ENCODE data around the gene ADSS1.

The ADSS1 gene

GRCh38 chr14:104683653-104684448 is 40.2 kb upstream of the ADSS1 start:
- no peak for DNase-seq (ENCODE audit: insufficient read length, low spot score)
- no peak for TF ChIP-seq POLR2A (IDR thresholded peaks at IDR 0.05; ENCODE audit: low read depth, low read length)
- no peak for FAIRE-seq

DNA sequence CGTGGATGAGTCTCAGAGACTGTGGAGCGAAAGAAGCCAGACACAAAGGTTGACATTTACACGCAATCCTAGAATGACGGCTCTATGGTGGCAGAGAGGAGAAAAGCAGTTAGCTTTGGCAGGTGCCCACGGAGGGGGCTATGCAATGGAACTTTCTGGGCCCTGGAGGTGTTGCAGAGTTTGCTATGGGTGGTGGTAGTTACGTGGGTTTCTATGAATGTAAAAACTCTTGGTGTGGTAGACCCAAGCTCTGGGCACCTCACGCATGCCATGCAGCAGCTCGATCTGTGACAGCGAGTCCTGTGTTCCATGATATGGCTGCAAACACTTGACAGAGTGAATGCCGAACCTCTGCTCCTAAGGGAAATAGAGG is 39.6 kb upstream of the ADSS1 start:
- DNase-seq (ENCODE audit: insufficient read length, low spot score) (no peak), FAIRE-seq (no peak)
- no peak for TF ChIP-seq POLR2A (IDR thresholded peaks at IDR 0.05; ENCODE audit: low read depth, low read length)

GRCh38 chr14:104685216-104685997 is 38.6 kb upstream of the ADSS1 start:
- no peak for DNase-seq (ENCODE audit: insufficient read length, low spot score)
- no peak for TF ChIP-seq POLR2A (IDR thresholded peaks at IDR 0.05; ENCODE audit: low read depth, low read length)
- FAIRE-seq, result no peak

- DNase-seq (ENCODE audit: insufficient read length, low spot score) (no peak), FAIRE-seq (no peak)
- TF ChIP-seq POLR2A (IDR thresholded peaks at IDR 0.05; ENCODE audit: low read depth, low read length), result no peak
These were observed 37.9 kb upstream of the ADSS1 start for GRCh38 chr14:104685998-104686610.

DNA sequence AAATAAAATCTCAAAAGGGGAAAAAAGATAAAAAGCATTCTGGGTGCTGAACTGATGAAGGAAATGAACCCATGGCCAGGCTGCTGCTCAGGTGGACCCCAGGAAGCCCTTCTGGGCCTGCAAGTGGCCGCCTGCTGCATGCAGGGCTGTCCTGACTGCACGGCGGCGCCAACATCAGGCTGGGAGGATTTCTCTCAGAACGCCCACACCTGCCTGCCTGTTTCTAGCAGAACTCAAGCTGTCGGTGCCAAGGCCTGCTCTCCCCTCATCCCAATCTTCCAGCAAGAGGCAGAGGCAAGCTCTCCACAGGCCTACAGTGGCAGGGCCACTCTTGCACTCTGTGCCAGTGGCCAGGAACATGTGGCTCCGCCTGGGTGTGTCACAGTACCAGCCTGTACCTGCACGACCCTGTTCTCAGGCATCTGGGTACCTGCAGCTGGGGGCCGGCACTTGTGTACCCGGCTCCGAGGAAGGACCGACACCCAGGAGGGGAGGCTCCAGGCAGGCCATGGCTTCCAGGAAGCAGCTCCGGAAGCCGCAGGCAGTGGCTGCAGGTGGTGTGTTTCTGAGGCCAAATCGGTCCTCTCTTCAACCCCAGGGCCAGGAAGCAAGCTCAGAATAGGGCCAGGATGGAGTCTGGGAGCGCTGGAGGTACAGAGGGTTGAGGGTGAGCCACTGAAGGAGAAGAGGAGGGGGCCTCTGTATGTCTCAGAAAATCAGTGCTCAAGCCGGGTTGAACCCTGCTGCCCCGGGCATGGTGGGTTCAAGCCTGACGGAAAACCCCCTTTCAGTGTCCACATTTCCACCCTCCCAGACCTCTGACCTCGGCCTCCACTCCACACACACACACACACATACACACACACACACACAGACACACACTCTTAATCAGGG is 37.2 kb upstream of the ADSS1 start:
- FAIRE-seq, result no peak
- TF ChIP-seq POLR2A (IDR thresholded peaks at IDR 0.05; ENCODE audit: low read depth, low read length), result no peak
- no peak for DNase-seq (ENCODE audit: insufficient read length, low spot score)

DNA sequence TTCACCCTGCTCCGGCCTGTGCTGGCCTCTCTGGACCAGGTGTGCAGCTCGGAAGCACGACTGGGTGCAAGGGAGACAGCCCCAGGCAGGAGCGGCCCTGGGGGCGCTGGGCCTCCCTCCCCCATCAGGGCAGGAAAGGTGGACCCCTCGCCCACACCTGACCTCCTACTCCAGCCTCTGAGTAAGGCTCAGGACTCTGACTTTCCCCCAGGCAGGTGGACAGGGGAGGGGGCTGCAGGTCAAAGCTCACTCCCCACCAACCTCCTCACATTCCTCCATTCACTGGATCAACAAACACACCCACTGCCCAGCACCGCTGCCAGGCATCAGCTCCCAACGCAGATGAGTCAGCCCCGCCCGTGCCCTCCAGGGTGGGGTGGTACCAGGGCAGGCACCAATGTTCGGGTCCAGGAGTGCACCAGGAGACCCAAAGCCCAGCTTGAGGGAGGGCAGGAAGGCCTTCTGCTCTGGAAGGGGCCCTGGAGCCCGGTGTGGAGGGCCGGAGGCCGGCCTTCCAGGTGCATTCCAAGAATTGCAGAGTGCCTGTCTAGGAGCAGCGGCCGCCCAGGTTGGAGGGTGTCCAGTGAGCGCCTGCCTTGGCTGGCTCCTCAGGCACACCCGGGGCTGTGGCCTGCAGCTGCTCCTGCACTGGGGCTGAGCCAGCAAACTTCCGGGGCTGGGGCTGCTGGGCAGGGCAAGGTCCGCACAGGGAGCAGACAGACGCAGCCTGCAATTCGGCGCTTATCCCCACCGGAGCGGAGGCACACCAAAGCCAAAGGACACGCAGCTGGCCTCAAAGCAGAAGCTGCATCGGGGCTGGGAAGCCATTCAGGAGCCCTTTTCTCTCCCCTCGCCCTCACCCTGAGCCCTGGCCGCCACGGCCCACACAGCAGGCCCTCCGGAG is 36.2 kb upstream of the ADSS1 start:
- TF ChIP-seq POLR2A (IDR thresholded peaks at IDR 0.05; ENCODE audit: low read depth, low read length), result no peak
- FAIRE-seq (peak; percentile 84), DNase-seq (ENCODE audit: insufficient read length, low spot score) (peak; percentile 95)

- no peak for TF ChIP-seq POLR2A (IDR thresholded peaks at IDR 0.05; ENCODE audit: low read depth, low read length)
- DNase-seq (ENCODE audit: insufficient read length, low spot score), result no peak
- no peak for FAIRE-seq
These were observed 35.4 kb upstream of the ADSS1 start for GRCh38 chr14:104688505-104689108.

- TF ChIP-seq POLR2A (IDR thresholded peaks at IDR 0.05; ENCODE audit: low read depth, low read length), result peak; percentile 64
- DNase-seq (ENCODE audit: insufficient read length, low spot score), result peak; percentile 80
- FAIRE-seq, result no peak
These were observed 34.7 kb upstream of the ADSS1 start, which contains the start of gene INF2 for GRCh38 chr14:104689109-104689880. Gene INF2 (plus strand): TSS chr14:104689618. CDS start chr14:104701366, 11,748 bp downstream.

DNA sequence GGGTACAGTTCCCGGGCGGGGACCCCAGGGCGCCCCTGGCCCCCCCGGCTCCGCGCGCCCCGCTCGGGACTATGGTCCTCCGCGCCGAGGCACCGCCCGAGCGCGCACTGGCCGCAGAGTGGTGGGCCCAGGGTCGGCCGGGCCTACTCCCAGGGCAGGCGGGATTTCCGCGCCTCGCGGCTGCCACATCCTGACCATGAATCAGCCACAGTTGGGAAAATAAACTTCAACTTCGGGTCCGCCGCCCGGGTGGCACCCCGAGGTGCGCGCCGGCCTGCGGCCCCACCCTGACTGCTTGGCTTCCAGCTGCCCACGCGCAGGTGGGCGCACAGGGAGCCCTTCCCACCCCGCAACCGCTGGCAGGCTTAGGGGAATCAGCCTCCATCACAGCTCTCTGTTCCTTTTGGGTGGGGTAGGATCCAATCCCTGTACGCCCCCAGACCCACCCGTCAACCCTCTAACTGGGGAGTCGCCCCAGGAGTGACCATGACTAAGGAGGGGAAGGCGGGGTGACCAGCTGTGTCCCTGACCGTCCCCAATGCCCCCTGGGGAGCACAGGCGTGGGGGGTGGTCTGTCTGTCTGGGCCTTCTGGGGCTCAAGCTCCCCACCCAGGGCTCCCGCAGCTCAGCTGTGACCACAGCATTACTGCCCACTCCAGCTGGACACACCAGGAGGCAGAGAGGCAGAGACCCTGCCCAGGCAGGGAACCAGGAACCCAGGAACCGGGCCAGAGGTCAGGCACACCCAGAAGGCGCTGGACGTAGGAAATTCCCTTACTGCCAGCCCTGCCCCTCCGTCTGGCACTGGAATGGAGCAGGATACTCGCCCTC is 33.9 kb upstream of the ADSS1 start:
- DNase-seq (ENCODE audit: insufficient read length, low spot score) (no peak), FAIRE-seq (no peak)
- no peak for TF ChIP-seq POLR2A (IDR thresholded peaks at IDR 0.05; ENCODE audit: low read depth, low read length)

DNA sequence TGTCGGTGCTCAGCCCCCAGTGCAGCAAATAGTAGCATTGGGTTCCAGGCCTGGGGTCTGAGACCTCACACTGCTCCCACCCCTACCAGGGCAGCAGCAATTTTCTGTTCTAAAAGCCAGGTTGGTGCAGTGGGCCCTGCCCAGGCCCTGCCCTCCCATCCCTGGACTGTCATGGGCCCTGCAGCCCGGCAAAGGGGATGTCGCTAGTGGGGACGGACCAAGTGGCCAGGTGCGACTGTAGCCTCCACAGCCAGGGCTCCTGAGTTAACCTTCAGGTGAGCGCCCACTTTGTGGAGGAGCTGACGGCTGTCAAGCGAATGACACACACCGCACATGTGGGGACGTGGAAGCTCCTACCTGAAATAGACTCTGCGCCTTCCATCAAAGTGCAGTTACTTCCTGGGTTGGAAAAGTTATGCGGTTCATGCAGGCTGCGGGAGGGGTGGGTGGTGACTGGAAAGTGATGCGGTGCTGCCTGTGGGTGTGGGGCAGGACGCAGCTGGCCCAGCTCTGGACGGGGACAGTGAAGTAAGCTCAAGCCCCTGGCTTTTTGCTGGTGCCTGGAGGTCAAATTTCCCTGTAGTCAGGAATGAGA is 33.1 kb upstream of the ADSS1 start:
- no peak for FAIRE-seq
- DNase-seq (ENCODE audit: insufficient read length, low spot score), result no peak
- no peak for TF ChIP-seq POLR2A (IDR thresholded peaks at IDR 0.05; ENCODE audit: low read depth, low read length)
